ENCODE data around the gene HOXA10. TPM values are rescaled to one million over a fixed set of nuclear protein-coding genes. Genes with fewer than 3 reads are reported as not detected.

HOXA10 gene
- total RNA-seq = not detected in 2 replicates

DNA sequence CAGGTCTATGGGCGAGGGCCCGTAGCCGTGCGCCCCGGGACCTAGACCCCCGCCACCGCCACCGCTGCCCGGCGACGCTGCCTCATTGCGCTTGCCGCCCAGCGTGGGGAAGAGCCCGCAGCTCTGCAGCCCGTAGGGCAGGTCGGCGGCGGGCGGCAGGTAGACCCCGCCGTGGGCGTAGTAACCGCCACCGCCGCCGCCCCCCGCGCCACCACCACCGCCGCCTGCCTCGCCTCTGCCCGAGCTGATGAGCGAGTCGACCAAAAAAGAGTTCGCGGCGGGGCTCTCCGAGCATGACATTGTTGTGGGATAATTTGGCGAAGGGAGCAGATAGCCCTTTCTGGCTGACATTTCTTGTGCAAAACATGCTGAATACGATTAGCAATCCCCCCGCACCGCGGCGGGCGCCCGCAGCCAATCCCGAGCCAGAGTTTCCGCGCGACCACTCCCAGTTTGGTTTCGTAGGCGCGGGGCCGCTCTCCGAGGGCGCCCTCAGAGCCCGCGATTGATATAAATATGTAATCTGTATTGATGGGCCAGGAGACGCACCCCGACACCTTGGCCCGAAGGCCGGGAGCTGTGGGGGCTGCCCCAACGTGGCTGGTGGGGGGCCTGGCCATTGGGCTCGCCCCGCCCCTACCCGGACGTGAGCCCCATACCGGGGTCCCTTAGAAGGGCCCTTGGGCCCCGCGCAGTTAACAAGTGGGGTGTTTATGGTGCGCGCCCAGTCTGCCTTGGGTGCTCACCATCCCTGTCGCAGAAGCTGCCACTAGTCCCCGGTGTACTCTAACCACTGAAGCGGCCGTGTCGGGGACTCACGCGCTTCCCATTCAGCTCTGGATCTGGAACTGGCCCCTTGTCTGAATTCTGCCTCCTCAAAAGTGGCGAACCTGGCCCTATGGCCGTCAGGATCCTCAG lies at the start of gene HOXA10:
HOXA10 (minus strand) TSS at position 365 of the 918 bp plus-strand sequence; CDS start at position 351, 14 bp downstream.

DNA sequence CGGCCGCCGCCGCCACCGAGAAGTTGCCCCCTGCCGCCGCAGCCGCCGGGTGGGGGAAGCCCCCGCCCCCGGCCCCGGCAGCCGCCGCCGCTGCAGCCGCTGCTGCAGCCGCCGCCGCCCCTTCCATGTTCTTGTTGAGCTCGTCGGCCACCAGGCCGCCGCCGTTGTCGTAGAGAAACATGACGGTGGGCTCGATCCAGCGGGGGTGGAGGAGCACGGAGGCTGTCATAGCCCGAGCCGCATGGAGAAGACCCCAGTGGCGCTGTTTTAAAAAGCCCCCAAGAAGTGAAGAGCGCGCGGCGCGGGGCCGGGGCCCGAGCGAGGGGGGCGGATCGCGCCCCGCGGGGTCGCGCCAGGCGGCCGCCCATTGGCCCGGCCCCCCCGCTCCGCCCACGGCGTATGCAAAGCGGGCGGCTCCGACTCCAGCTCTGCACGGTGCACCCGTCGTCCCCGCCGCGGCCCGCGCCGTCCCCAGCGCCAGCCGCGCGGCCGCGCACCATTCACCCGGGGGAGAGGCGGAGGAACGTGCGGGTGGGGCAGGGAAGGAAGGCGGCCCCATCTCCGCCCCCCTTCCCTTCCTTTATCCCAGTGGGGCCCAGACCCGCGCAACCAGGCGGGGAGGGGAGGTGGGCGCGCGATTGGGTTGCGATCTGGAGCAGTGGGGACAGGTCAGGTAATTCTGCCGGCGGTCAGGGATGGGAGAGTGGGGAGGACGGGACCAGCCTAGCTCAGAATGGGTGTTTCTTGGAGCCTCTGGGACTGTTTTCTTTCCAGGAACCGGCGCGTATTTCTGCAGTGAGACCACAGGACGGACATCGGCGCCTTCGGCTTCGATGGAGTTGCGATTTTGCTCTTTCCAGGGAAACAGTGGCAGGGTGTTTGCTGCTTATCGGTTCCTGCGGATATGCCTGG lies 26.0 kb upstream of the HOXA10 start, which contains the start of gene HOXA13:
HOXA13 (minus strand) TSS at position 243 of the 912 bp plus-strand sequence; CDS start at position 229, 14 bp downstream.

DNA sequence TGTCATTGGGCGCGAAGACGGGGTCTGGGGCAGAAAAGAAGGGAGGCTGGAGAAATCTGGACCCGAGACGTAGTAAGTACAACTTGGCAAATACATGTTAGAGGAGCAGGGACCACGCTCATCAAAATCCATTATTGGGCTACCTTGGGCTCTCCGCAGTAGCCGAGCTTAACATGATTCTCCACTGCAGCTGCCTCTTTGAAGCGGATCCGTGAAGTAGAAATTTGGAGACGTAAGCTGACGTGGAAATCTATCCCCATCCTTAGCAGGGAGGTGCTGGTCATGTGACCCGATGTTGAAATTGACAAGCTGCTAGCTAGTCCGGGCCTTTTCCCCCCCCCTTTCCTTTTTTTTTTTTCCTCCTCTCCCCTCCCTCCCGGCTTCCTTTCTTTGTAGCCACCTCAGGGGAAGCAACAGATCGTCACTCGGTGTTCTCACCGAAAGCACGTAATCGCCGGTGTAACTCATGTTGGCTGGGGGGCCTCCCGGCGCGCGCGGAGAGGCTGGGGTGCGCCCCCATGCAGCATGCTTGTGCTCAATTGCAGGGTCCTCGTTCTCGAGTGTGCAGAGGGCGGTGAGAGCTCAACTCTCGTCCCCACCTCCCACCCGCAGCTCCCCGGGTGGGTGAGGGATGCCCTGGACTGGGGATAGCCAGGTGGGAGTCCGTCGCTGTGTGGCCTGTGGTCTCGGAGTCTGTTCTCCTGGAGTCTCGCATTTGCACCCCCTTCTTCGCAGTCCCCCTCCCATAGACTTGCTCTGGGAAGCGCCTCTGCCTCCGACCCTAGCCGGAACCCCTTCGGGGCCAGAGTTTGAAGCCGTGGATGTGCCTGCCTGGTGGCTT lies 11.1 kb upstream of the HOXA10 start, which contains the start of gene HOXA11:
HOXA11 (minus strand) TSS at position 220 of the 841 bp plus-strand sequence; CDS start at position 132, 88 bp downstream.

DNA sequence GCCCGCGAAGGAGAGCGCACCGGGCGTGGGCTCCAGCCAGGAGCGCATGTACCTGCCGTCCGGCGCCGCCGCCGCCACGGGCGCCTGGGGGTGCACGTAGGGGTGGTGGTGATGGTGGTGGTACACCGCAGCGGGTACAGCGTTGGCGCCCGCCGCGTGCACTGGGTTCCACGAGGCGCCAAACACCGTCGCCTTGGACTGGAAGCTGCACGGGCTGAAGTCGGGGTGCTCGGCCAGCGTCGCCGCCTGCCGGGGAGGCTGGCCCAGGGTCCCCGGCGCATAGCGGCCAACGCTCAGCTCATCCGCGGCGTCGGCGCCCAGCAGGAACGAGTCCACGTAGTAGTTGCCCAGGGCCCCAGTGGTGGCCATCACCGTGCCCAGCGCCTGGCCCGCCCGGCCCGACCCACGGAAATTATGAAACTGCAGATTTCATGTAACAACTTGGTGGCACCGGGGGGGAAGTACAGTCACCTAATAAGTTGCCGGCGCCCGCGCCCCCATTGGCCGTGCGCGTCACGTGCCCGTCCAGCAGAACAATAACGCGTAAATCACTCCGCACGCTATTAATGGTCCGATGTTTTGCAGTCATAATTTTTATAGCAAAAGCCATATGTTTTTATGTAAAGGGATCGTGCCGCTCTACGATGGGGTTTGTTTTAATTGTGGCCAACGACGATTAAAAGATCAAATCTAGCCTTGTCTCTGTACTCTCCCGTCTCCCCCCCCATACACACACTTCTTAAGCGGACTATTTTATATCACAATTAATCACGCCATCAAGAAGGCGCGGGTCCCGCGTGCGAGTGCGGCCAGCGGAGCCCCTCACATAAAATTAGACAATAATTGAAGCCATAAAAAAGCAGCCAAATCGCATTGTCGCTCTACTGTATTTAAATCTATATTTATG lies 8.8 kb downstream of the HOXA10 start, which contains the start of gene HOXA9:
HOXA9 (minus strand) TSS at position 449 of the 907 bp plus-strand sequence; CDS start at position 369, 80 bp downstream.

DNA sequence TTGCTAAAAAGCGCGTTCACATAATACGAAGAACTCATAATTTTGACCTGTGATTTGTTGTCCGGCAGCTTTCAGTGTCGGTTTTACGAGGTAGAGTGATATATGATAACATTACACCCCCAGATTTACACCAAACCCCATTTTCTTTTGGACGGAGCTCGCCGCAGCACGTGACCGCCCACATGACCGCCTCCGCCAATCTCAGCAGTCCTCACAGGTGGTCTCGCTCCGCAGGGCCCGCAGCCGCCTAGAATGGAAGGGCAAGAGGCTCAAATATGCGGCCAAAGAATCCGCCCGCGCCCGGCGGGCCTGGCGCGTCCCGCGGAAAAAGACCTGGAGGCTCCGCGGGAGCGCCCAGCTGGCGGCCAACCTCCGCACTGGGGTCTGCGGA lies 17.6 kb downstream of the HOXA10 start, which contains the start of gene HOXA7:
HOXA7 (minus strand) TSS at position 168 of the 391 bp plus-strand sequence; CDS start at position 38, 130 bp downstream.

DNA sequence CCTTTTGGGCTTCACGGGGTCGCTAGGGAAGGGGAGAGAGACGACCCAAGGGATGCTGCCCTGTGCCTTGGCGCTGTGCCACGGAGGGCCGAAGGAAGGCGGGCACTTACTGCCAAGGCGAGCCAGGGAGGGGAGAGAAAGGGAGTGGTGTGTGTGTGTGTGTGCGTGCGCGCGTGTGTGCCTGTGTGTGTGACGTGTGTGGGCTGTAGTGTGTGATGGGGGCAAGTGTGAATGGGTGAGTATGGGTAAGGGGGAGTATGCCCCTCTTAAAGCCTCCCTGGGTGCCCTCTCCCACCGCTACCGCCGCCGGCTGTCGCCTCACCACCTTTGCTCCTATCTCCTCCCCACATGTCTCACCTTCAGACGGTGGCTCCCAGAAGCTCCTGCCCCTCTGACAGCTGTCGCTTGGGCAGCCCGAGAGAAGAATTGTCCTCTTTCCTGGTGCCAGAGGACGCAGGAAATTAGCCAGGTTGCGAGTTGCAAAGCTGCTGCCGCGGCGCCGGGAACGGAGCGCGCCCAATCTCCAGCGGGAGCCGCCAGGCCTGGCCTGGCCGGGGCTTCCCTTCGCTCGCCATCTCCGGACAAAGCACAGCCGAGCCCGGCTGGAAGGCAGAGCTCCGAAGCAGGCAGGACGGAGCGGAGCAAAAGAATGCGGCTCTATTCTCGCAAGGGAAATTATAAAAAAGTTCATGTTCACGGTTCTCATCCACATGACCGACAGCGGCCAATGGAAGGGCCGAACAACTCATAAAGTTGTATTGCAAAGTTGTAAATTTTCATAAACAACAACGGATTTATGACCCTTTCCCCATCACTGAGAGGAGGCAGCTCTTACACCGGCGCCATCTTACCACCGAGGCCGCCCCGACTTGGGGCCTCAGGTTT lies 21.9 kb downstream of the HOXA10 start, which contains the start of gene HOXA3:
HOXA3 (minus strand) TSS at position 653 of the 885 bp plus-strand sequence. CDS start 41,943 bp downstream, outside the sequence.

DNA sequence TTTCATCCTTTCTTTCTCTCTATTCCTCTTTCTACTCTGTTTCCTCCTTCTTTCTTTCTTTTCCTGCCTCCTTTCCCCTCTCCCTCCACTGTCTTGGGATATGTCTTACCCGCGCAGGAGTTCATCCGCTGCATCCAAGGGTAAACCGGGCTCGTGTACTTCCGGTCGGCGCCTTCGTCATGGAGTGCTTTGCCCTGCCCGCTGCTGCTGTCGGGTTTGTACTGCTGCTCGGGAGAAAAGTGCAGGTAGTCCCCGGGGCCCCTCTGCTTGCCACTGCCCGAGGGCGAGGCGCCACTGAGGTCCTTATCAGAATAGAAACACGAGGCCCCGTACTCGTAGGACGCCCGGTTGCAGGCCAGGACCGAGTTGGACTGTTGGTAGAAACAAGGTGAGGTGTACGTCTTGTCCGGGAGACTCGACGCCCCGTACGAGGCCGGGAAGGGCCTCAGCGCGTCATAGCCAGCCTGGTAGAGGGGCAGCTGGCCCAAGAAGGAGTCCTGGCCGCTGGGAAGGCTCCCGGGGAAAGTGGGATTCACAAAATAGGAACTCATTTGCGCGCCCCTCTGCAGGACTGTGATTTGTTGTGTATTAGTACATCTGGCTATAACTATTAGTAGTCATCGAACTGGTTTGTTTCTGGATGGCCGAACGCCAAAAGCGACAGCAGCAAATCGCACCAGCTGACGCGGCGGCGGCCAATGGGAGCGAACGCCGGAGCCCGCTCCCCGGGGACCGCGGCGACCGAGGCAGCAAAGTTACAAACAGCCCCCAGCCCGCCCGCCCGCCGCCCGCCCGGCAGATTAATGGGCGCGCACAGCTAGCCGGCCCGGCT lies 26.7 kb downstream of the HOXA10 start, which contains the start of gene HOXA6:
HOXA6 (minus strand) TSS at position 576 of the 832 bp plus-strand sequence; CDS start at position 551, 25 bp downstream.

DNA sequence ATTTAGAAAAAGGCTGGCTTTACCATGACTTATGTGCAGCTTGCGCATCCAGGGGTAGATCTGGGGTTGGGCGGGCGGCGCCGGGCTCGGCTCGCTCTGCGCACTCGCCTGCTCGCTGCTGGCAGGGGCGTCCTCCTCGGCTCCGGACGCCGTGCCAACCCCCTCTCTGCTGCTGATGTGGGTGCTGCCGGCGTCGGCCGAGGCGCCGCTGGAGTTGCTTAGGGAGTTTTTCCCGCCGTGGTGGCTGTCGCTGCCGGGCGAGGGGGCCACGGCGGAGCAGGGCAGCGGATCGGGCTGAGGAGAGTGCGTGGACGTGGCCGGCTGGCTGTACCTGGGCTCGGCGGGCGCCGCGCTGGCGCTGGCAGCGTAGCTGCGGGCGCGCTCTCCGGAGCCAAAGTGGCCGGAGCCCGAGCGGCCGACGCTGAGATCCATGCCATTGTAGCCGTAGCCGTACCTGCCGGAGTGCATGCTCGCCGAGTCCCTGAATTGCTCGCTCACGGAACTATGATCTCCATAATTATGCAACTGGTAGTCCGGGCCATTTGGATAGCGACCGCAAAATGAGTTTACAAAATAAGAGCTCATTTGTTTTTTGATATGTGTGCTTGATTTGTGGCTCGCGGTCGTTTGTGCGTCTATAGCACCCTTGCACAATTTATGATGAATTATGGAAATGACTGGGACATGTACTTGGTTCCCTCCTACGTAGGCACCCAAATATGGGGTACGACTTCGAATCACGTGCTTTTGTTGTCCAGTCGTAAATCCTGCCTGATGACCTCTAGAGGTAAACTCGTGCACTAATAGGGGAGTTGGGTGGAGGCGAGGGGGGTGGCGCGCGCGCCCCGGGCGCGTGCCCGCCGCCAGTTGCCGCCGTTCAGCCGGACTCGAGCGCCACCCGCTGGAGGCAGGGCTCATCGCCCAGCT lies 30.8 kb downstream of the HOXA10 start, which contains the start of gene HOXA5:
HOXA5 (minus strand) TSS at position 659 of the 927 bp plus-strand sequence; CDS start at position 585, 74 bp downstream.

DNA sequence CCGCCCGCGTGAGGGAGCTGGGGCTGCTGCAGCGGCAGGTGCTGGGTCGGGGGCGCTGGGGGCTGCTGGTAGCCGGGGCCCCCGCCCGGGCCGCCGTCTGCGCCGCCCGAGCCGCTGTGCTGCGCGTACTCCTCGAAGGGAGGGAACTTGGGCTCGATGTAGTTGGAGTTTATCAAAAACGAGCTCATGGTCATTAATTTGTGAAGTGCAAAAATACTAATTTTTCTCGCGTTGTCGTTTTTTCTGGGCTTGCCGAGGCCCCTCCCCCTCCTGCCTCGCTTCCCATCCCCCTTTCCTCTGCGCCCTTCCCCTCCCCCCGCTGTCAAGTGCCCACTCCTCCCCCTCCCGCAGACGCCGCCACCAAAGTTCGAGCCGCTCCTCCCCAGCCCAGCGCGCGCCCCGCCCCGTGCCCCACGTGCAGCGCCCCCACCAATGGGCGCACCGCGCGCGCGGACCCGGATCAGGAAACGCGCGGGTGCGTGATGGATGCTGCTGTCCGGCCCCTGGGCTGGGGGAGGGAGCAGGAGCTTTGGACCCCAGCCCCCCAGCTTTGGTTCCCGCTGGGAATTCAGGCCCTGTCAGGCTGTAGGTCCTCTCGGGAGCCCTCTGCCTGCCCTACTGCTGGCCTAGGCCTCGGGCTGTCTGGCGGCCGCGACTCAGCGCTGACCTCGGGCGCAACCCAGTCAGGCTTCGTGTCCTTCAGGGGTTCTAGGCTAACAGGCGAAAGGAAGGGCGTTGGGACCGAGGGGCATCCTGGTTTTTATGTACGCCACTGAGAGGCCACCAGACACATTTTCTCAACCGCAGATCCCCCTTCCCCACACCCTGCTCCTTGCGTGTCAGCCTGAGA lies 43.4 kb downstream of the HOXA10 start, which contains the start of gene HOXA4:
HOXA4 (minus strand) TSS at position 218 of the 850 bp plus-strand sequence; CDS start at position 194, 24 bp downstream.

Other genes starting within 250 kb of the HOXA10 start
- not detected in 2 replicates for gene HOXA1, start 78.3 kb downstream of the HOXA10 start, total RNA-seq
- gene HOXA2, start 71.6 kb downstream of the HOXA10 start, total RNA-seq = not detected in 2 replicates
- gene HOXA4, start 43.6 kb downstream of the HOXA10 start, total RNA-seq = not detected in 2 replicates
- not detected in 2 replicates for gene HOXA5, start 30.6 kb downstream of the HOXA10 start, total RNA-seq
- gene HOXA6, start 26.5 kb downstream of the HOXA10 start, total RNA-seq = not detected in 2 replicates
- gene HOXA3, start 21.7 kb downstream of the HOXA10 start, total RNA-seq = 0.10 TPM in 1 of 2 replicates, not detected in the other
- gene HOXA7, start 17.6 kb downstream of the HOXA10 start, total RNA-seq = not detected in 2 replicates
- not detected in 2 replicates for gene HOXA9, start 8.8 kb downstream of the HOXA10 start, total RNA-seq
- not detected in 2 replicates for gene HOXA11, start 10.9 kb upstream of the HOXA10 start, total RNA-seq
- not detected in 2 replicates for gene HOXA13, start 25.8 kb upstream of the HOXA10 start, total RNA-seq
- 0.50 TPM in 1 of 2 replicates, not detected in the other for gene EVX1, start 68.5 kb upstream of the HOXA10 start, total RNA-seq